K562 (cell line): ENCODE results near the gene CHCHD6. TPM values are rescaled to one million over a fixed set of nuclear protein-coding genes. Genes with fewer than 3 reads are reported as not detected.

Source experiments
- ATAC-seq: fragments of 200-7000 bp; cut with Tn5 transposase; 3 replicates; pipeline ENCODE4 v1.9.1; 2020; ENCODE audit warnings: moderate library complexity
- BruUV-seq: library from RNA; stranded (reverse); fragments of 400-500 nt; replicated peaks from 2 replicates; lab custom pipeline; 2021; lab: Mats Ljungman, UMichigan
- CTCF ChIA-PET: fragments of 300-600 bp; formaldehyde crosslinking; extraction: SDS; loops from one replicate; lab custom pipeline; 2021; ENCODE audit warnings: low intra/inter-chr PET ratio; lab: Yijun Ruan, JAX
- POLR2A ChIA-PET: fragments of 300-600, 350-650 bp; sonication (Branson Sonifier 250); formaldehyde crosslinking; extraction: SDS; loops from one replicate; lab custom pipeline; 2021; ENCODE audit warnings: antibody characterized with exemption, inconsistent platforms; lab: Yijun Ruan, JAX
- DNase-seq, 4 experiments: peaks; one replicate each; pipeline versions ENCODE4 v3.0.0 to v3.0.0-alpha.2; 2011 to 2018; ENCODE audit warnings: low spot score in 3 of 4, mixed read lengths in 3 of 4; ENCODE audit errors: extremely low read depth in 1 of 4
- FAIRE-seq: peaks from 2 replicates; lab custom pipeline; 2011; peaks lifted over from hg19 to GRCh38; lab: Jason Lieb, UNC
- H2AFZ ChIP-seq: 2 replicates; pipeline ENCODE4 v1.6.0; 2011; ENCODE audit warnings: low read depth, low read length, control low read depth, inconsistent platforms
- H3K27ac ChIP-seq: fragments of 200-600 bp; 3 replicates; pipeline ENCODE4 v1.8.0; 2011; ENCODE audit warnings: low read depth, mild to moderate bottlenecking, control low read depth, inconsistent platforms, low read length, moderate library complexity, mixed read lengths; ENCODE audit errors: extremely low read depth
- H3K27me3 ChIP-seq, 2 experiments: fragments of 300-600 bp in 1 of 2; 2 replicates in 1 of 2; 3 replicates in 1 of 2; pipeline versions ENCODE4 v1.6.0 to v1.8.0; 2011; ENCODE audit warnings: inconsistent platforms in 2 of 2, low read length in 2 of 2, mild to moderate bottlenecking in 1 of 2, mixed read lengths in 1 of 2, moderate library complexity in 1 of 2; ENCODE audit not compliant: control insufficient read depth in 2 of 2, insufficient read depth in 2 of 2
- H3K36me3 ChIP-seq: fragments of 300-600 bp; 3 replicates; pipeline ENCODE4 v1.8.0; 2011; ENCODE audit warnings: mild to moderate bottlenecking, low read length, inconsistent platforms; ENCODE audit not compliant: control insufficient read depth, insufficient read depth
- H3K4me1 ChIP-seq, 2 experiments: fragments of 200-600 bp in 1 of 2; replicated peaks in 1 of 2; 2 replicates in 1 of 2; 3 replicates in 1 of 2; pipeline versions ENCODE4 v1.5.1 to v1.8.0; 2011; ENCODE audit warnings: inconsistent platforms in 2 of 2, low read length in 2 of 2, mild to moderate bottlenecking in 1 of 2, mixed read lengths in 1 of 2, moderate library complexity in 1 of 2; ENCODE audit not compliant: control insufficient read depth in 2 of 2, insufficient read depth in 2 of 2
- H3K4me2 ChIP-seq: 2 replicates; pipeline ENCODE4 v1.6.1; 2011; ENCODE audit warnings: low read length, control low read depth, inconsistent platforms, mixed read lengths; ENCODE audit not compliant: insufficient read depth
- H3K4me3 ChIP-seq: fragments of 200-600 bp; sonication (generic), shearing (Covaris generic); 2 replicates; pipeline ENCODE4 v1.5.1; 2016; ENCODE audit warnings: control low read depth, inconsistent platforms
- H3K79me2 ChIP-seq: fragments of 200-600 bp; 3 replicates; pipeline ENCODE4 v1.8.0; 2011; ENCODE audit warnings: low read length, inconsistent platforms; ENCODE audit not compliant: control insufficient read depth, insufficient read depth
- H3K9ac ChIP-seq, 2 experiments: 2 replicates each; pipeline versions ENCODE4 v1.6.0 to v1.6.1; 2011; ENCODE audit warnings: low read depth in 2 of 2, low read length in 2 of 2, control low read depth in 1 of 2, inconsistent platforms in 1 of 2, mild to moderate bottlenecking in 1 of 2, mixed read lengths in 1 of 2; ENCODE audit not compliant: insufficient read depth in 1 of 2
- H3K9me1 ChIP-seq: one replicate; pipeline ENCODE4 v1.6.0; 2011; ENCODE audit warnings: inconsistent platforms, mild to moderate bottlenecking, low read length, moderate library complexity; ENCODE audit not compliant: control insufficient read depth, insufficient read depth
- H3K9me3 ChIP-seq: replicated peaks from 2 replicates; pipeline ENCODE4 v1.5.1; 2011; ENCODE audit warnings: low read depth, low read length, inconsistent platforms; ENCODE audit not compliant: control insufficient read depth, insufficient read depth
- H4K20me1 ChIP-seq: replicated peaks from 2 replicates; pipeline ENCODE4 v1.6.1; 2011; ENCODE audit warnings: low read length, inconsistent platforms, mixed read lengths; ENCODE audit not compliant: control insufficient read depth, insufficient read depth
- GATAD2A ChIP-seq: fragments of 450-650 bp; IDR thresholded peaks from 2 replicates; pipeline ENCODE4 v1.6.1; 2017
- NCOA6 ChIP-seq: fragments of 450-650 bp; IDR thresholded peaks from 2 replicates; pipeline ENCODE4 v1.6.1; 2017; ENCODE audit warnings: mild to moderate bottlenecking
- ZNF239 ChIP-seq: fragments of 250-450 bp; sonication (Bioruptor Pico); IDR thresholded peaks from 2 replicates; pipeline ENCODE4 v1.4.0; 2020; ENCODE audit warnings: mild to moderate bottlenecking
- WGBS: fragments of 100-300 bp; shearing (Covaris generic); methylation state at CpG from one replicate; pipeline ENCODE4 v1.1.6; 2016; ENCODE audit warnings: low coverage, mixed read lengths; ENCODE audit not compliant: insufficient coverage; ENCODE audit errors: missing lambda C conversion rate; 5-methylcytosine and 5-hydroxymethylcytosine counted together
- in situ Hi-C: fragments of 300-500 bp; cut with MboI; formaldehyde crosslinking; loops from 4 replicates; pipeline ENCODE4 v1.15.0; 2018; ENCODE audit warnings: inconsistent platforms, mixed read lengths
- intact Hi-C: fragments of 100-400 bp; cut with micrococcal nuclease; formaldehyde crosslinking; loops from 2 replicates; pipeline ENCODE4 v1.14.2; 2022
- polyA plus RNA-seq, 8 experiments: library from polyadenylated mRNA; depleted of rRNA in 4 of 8; stranded (reverse) in 5 of 8; unstranded in 3 of 8; fragments of >200 nt; fragmentation: Nextera tagmentation in 2 of 8; fragmentation: Illumina TruSeq in 1 of 8; extraction: Ambion mirVana in 2 of 8; extraction: Trizol in 1 of 8; gene quantifications; 2 replicates each; pipeline versions ENCODE4 v1.2.1 to v1.2.3, GENCODE V29; 2011 to 2014; ENCODE audit warnings: inconsistent platforms in 1 of 8, missing spikeins in 1 of 8
- total RNA-seq, 7 experiments: library from RNA; depleted of rRNA in 6 of 7; stranded (reverse); fragments of >200 nt in 6 of 7; fragmentation: Illumina TruSeq in 2 of 7; extraction: Trizol in 2 of 7; gene quantifications; 2 replicates each; pipeline versions ENCODE4 v1.2.1 to v1.2.3, GENCODE V29; 2011 to 2021; ENCODE audit warnings: low replicate concordance in 1 of 7
- TF ChIP-seq, protein P1 (sequence below), 2 experiments: fragments of 150-350 bp in 1 of 2; IDR thresholded peaks; 2 replicates each; pipeline ENCODE4 v1.6.1; 2012 to 2016; ENCODE audit warnings: low read depth in 2 of 2, low read length in 2 of 2, mild to moderate bottlenecking in 1 of 2, moderate library complexity in 1 of 2
- TF ChIP-seq, protein P2 (sequence below), 3 experiments: fragments of 200-800 bp in 1 of 3; fragments of 250-450 bp in 1 of 3; fragments of 450-650 bp in 1 of 3; sonication (Bioruptor Pico) in 1 of 3; sonication (Bioruptor generic) in 1 of 3; formaldehyde crosslinking in 1 of 3; IDR thresholded peaks; 2 replicates each; pipeline versions ENCODE4 v1.6.1 to v1.8.0; 2016 to 2022; ENCODE audit warnings: mild to moderate bottlenecking in 2 of 3, missing genetic modification characterization in 2 of 3, missing compliant biosample characterization in 1 of 3, moderate library complexity in 1 of 3
- TF ChIP-seq, protein P3 (sequence below), 3 experiments: fragments of 200-800 bp in 1 of 3; sonication (Bioruptor generic) in 1 of 3; sonication (generic) in 1 of 3; formaldehyde crosslinking in 1 of 3; IDR thresholded peaks; 2 replicates each; pipeline versions ENCODE4 v1.6.1 to v1.8.0; 2016 to 2022; ENCODE audit warnings: mild to moderate bottlenecking in 2 of 3, missing compliant biosample characterization in 2 of 3, missing genetic modification characterization in 2 of 3, missing genetic modification reagents in 1 of 3
- TF ChIP-seq, protein P4 (sequence below), 2 experiments: fragments of 450-650 bp; IDR thresholded peaks; 2 replicates each; pipeline ENCODE4 v1.6.1; 2018; ENCODE audit warnings: mild to moderate bottlenecking in 2 of 2, low read depth in 1 of 2; ENCODE audit not compliant: partially characterized antibody in 2 of 2

CHCHD6 gene
- total and polyA plus RNA-seq, 9 of the 15 experiments (the other 6 are each of a cell fraction or from before 2014, with no cell fraction given), result 4.6 to 18.6 (median 10.9) TPM

DNA sequence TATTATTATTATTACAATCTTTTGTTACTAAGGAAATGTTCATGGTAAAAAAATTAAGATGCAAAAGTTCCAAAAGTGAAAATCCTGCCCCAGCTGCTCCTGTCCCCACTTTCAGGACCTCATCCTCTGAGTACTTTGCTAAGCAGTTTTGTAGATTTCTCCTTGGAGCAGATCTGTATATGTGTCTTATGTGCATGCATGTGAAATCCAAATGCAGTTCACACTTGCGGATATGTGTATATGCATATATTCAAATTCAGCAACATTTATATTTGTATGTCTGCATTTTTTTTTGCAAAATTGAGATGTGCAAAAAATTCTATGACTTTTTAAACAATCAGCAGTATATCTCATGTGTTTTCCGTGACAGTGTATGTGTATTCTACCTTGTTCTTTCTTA lies 19.2 kb downstream of the CHCHD6 start (continued):
- TF ChIP-seq, protein P1, sequence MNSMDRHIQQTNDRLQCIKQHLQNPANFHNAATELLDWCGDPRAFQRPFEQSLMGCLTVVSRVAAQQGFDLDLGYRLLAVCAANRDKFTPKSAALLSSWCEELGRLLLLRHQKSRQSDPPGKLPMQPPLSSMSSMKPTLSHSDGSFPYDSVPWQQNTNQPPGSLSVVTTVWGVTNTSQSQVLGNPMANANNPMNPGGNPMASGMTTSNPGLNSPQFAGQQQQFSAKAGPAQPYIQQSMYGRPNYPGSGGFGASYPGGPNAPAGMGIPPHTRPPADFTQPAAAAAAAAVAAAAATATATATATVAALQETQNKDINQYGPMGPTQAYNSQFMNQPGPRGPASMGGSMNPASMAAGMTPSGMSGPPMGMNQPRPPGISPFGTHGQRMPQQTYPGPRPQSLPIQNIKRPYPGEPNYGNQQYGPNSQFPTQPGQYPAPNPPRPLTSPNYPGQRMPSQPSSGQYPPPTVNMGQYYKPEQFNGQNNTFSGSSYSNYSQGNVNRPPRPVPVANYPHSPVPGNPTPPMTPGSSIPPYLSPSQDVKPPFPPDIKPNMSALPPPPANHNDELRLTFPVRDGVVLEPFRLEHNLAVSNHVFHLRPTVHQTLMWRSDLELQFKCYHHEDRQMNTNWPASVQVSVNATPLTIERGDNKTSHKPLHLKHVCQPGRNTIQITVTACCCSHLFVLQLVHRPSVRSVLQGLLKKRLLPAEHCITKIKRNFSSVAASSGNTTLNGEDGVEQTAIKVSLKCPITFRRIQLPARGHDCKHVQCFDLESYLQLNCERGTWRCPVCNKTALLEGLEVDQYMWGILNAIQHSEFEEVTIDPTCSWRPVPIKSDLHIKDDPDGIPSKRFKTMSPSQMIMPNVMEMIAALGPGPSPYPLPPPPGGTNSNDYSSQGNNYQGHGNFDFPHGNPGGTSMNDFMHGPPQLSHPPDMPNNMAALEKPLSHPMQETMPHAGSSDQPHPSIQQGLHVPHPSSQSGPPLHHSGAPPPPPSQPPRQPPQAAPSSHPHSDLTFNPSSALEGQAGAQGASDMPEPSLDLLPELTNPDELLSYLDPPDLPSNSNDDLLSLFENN (IDR thresholded peaks at IDR 0.05; ENCODE audit: low read depth in 2 of 2, low read length in 2 of 2), result no peak

DNA sequence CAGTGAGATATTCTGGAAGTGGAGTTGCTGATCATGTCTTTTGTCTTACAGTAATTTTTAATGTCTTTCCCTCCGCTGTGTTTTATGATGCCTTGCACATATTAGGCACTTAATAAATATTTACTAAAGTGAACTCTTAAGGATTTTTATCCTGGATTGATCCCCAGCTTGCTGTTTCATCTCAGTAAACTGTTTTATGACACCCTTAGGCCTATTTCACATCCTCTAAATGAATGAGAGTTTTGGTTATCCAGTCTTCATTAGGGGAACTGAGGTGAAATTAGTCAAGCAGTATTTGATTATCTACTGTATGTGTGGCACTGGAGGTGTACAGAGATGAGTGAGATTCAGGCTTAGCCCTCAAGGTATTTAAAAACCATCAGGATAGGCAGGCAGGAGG lies 19.8 kb downstream of the CHCHD6 start:
- Histone ChIP-seq H3K4me1 (no peaks in the 10 kb centered on the region), H4K20me1 (0 out of 2 replicates have a peak, but pooled peaks cover 4% of the 10 kb centered on the region), H3K36me3 (no peaks in the 10 kb centered on the region), H3K9me3 (no peaks in the 10 kb centered on the region), H3K9me1 (no peaks in the 10 kb centered on the region), H3K27ac (no peak overlapping the region), H3K27me3 (no peaks in the 10 kb centered on the region), H3K4me2 (no peak overlapping the region), H3K4me3 (no peak overlapping the region), H3K9ac (no peak overlapping the region), H3K79me2 (no peaks in the 10 kb centered on the region), H2AFZ (no peak overlapping the region)
- no peak for FAIRE-seq
- in situ Hi-C loops (no loop called here), intact Hi-C loops (no loop called here)
- CTCF ChIA-PET, result no interaction called here
- BruUV-seq, result no TSS peak
- WGBS, result 75% methylated on average over 1 of the region's 1 CpG
- no peak for ATAC-seq
- POLR2A ChIA-PET, result no interaction called here
- no peak for DNase-seq
- TF ChIP-seq ZNF239 (CRISPR knock-in tag) (no peak), GATAD2A (no peak), NCOA6 (no peak)
- TF ChIP-seq, protein P2, sequence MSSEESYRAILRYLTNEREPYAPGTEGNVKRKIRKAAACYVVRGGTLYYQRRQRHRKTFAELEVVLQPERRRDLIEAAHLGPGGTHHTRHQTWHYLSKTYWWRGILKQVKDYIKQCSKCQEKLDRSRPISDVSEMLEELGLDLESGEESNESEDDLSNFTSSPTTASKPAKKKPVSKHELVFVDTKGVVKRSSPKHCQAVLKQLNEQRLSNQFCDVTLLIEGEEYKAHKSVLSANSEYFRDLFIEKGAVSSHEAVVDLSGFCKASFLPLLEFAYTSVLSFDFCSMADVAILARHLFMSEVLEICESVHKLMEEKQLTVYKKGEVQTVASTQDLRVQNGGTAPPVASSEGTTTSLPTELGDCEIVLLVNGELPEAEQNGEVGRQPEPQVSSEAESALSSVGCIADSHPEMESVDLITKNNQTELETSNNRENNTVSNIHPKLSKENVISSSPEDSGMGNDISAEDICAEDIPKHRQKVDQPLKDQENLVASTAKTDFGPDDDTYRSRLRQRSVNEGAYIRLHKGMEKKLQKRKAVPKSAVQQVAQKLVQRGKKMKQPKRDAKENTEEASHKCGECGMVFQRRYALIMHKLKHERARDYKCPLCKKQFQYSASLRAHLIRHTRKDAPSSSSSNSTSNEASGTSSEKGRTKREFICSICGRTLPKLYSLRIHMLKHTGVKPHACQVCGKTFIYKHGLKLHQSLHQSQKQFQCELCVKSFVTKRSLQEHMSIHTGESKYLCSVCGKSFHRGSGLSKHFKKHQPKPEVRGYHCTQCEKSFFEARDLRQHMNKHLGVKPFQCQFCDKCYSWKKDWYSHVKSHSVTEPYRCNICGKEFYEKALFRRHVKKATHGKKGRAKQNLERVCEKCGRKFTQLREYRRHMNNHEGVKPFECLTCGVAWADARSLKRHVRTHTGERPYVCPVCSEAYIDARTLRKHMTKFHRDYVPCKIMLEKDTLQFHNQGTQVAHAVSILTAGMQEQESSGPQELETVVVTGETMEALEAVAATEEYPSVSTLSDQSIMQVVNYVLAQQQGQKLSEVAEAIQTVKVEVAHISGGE (CRISPR knock-in tag; IDR thresholded peaks at IDR 0.05), result no peak
- TF ChIP-seq, protein P3, sequence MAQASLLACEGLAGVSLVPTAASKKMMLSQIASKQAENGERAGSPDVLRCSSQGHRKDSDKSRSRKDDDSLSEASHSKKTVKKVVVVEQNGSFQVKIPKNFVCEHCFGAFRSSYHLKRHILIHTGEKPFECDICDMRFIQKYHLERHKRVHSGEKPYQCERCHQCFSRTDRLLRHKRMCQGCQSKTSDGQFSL (CRISPR knock-in tag; IDR thresholded peaks at IDR 0.05), result no peak
- TF ChIP-seq, protein P3 (tag; IDR thresholded peaks at IDR 0.05), result no peak
- TF ChIP-seq, protein P4, sequence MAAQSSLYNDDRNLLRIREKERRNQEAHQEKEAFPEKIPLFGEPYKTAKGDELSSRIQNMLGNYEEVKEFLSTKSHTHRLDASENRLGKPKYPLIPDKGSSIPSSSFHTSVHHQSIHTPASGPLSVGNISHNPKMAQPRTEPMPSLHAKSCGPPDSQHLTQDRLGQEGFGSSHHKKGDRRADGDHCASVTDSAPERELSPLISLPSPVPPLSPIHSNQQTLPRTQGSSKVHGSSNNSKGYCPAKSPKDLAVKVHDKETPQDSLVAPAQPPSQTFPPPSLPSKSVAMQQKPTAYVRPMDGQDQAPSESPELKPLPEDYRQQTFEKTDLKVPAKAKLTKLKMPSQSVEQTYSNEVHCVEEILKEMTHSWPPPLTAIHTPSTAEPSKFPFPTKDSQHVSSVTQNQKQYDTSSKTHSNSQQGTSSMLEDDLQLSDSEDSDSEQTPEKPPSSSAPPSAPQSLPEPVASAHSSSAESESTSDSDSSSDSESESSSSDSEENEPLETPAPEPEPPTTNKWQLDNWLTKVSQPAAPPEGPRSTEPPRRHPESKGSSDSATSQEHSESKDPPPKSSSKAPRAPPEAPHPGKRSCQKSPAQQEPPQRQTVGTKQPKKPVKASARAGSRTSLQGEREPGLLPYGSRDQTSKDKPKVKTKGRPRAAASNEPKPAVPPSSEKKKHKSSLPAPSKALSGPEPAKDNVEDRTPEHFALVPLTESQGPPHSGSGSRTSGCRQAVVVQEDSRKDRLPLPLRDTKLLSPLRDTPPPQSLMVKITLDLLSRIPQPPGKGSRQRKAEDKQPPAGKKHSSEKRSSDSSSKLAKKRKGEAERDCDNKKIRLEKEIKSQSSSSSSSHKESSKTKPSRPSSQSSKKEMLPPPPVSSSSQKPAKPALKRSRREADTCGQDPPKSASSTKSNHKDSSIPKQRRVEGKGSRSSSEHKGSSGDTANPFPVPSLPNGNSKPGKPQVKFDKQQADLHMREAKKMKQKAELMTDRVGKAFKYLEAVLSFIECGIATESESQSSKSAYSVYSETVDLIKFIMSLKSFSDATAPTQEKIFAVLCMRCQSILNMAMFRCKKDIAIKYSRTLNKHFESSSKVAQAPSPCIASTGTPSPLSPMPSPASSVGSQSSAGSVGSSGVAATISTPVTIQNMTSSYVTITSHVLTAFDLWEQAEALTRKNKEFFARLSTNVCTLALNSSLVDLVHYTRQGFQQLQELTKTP (IDR thresholded peaks at IDR 0.05; ENCODE audit: low read depth in 1 of 2, partially characterized antibody in 2 of 2), result no peak
